HepG2 (cell line): ENCODE data around the gene ACSL5. TPM values are rescaled to one million over a fixed set of nuclear protein-coding genes. Genes with fewer than 3 reads are reported as not detected.
A peak's percentile ranks its signal among the peaks of the same experiment; 100 is the strongest.

Source experiments
- ADNP ChIP-seq: sonication (generic); formaldehyde crosslinking; IDR thresholded peaks from 2 replicates; pipeline ENCODE4 v1.4.0; 2020; ENCODE audit warnings: missing genetic modification reagents
- CHD2 ChIP-seq: IDR thresholded peaks from 2 replicates; pipeline ENCODE4 v1.6.1; 2011; ENCODE audit warnings: low read depth, low read length, improper control_type of control experiment
- CTCF ChIP-seq: sonication (generic); formaldehyde crosslinking; IDR thresholded peaks from 2 replicates; pipeline ENCODE4 v1.5.0; 2020; ENCODE audit warnings: mild to moderate bottlenecking, missing genetic modification reagents, moderate library complexity
- KDM5A ChIP-seq: fragments of 200-600 bp; sonication (generic); IDR thresholded peaks from 2 replicates; pipeline ENCODE4 v1.7.0; 2018; ENCODE audit warnings: antibody characterized with exemption, mild to moderate bottlenecking, low read length, borderline replicate concordance
- KLF12 ChIP-seq: sonication (generic); formaldehyde crosslinking; IDR thresholded peaks from 2 replicates; pipeline ENCODE4 v1.4.0; 2020; ENCODE audit warnings: missing genetic modification reagents, borderline replicate concordance
- NFE2 ChIP-seq: sonication (generic); formaldehyde crosslinking; IDR thresholded peaks from 2 replicates; pipeline ENCODE4 v1.4.0; 2020; ENCODE audit warnings: missing genetic modification reagents
- TIGD3 ChIP-seq: sonication (generic); formaldehyde crosslinking; IDR thresholded peaks from 2 replicates; pipeline ENCODE4 v1.5.1; 2020; ENCODE audit warnings: mild to moderate bottlenecking, missing genetic modification reagents, borderline replicate concordance
- ZNF121 ChIP-seq: sonication (generic); formaldehyde crosslinking; IDR thresholded peaks from 2 replicates; pipeline ENCODE4 v1.5.0; 2020; ENCODE audit warnings: mild to moderate bottlenecking, missing genetic modification reagents
- ZNF331 ChIP-seq: sonication (generic); formaldehyde crosslinking; IDR thresholded peaks from 2 replicates; pipeline ENCODE4 v1.4.0; 2020; ENCODE audit warnings: missing genetic modification reagents
- ZNF563 ChIP-seq: sonication (generic); formaldehyde crosslinking; IDR thresholded peaks from 2 replicates; pipeline ENCODE4 v1.8.0; 2022; ENCODE audit warnings: mild to moderate bottlenecking, moderate library complexity, missing genetic modification reagents
- ZNF609 ChIP-seq: sonication (generic); formaldehyde crosslinking; IDR thresholded peaks from 2 replicates; pipeline ENCODE4 v1.4.0; 2020; ENCODE audit warnings: mild to moderate bottlenecking, missing genetic modification reagents, borderline replicate concordance
- ZNF644 ChIP-seq: IDR thresholded peaks from 2 replicates; pipeline ENCODE4 v1.6.1; 2016; ENCODE audit warnings: low read depth
- ZNF674 ChIP-seq: sonication (generic); formaldehyde crosslinking; IDR thresholded peaks from 2 replicates; pipeline ENCODE4 v1.5.0; 2020; ENCODE audit warnings: low read depth, mild to moderate bottlenecking, missing genetic modification reagents
- ZNF687 ChIP-seq: sonication (generic); formaldehyde crosslinking; IDR thresholded peaks from 2 replicates; pipeline ENCODE4 v1.5.1; 2020; ENCODE audit warnings: mild to moderate bottlenecking, missing genetic modification reagents, moderate library complexity
- ZNF770 ChIP-seq: sonication (generic); formaldehyde crosslinking; IDR thresholded peaks from 2 replicates; pipeline ENCODE4 v1.5.0; 2020; ENCODE audit warnings: mild to moderate bottlenecking, missing genetic modification reagents
- polyA plus RNA-seq, 8 experiments: library from polyadenylated mRNA; depleted of rRNA in 3 of 8; stranded (reverse) in 7 of 8; unstranded in 1 of 8; fragments of >200 nt; fragmentation: Illumina TruSeq in 4 of 8; extraction: Trizol in 4 of 8; gene quantifications; 2 replicates each; pipeline versions ENCODE4 v1.2.1 to v1.2.3, GENCODE V29; 2011 to 2016; ENCODE audit warnings: low read depth in 4 of 8, missing spikeins in 1 of 8, mixed read lengths in 1 of 8; ENCODE audit not compliant: insufficient read depth in 1 of 8
- total RNA-seq, 5 experiments: library from RNA; depleted of rRNA; stranded (reverse); fragments of >200 nt; fragmentation: Illumina TruSeq; extraction: Trizol; gene quantifications; 2 replicates each; pipeline ENCODE4 v1.2.3, GENCODE V29; 2016; ENCODE audit warnings: low read depth in 1 of 5

The ACSL5 gene
- total and polyA plus RNA-seq, 2 of the 13 experiments (the other 11 are each of a cell fraction or from before 2014, with no cell fraction given): 56.4 to 82.5 TPM

GRCh38 chr10:112429654-112430230 is 55.8 kb downstream of the ACSL5 start (continued):
- TF ChIP-seq ZNF121 (CRISPR knock-in tag) (no peak), CHD2 (no peak), ZNF609 (CRISPR knock-in tag) (no peak), ZNF770 (CRISPR knock-in tag) (no peak), ZNF687 (CRISPR knock-in tag) (peak; percentile 37; the same call in 1 of the 2 replicates), ADNP (CRISPR knock-in tag) (no peak), ZNF674 (no peak), ZNF644 (CRISPR knock-in tag) (no peak), ZNF563 (CRISPR knock-in tag) (no peak), KLF12 (CRISPR knock-in tag) (no peak), CTCF (CRISPR knock-in tag) (no peak), TIGD3 (CRISPR knock-in tag) (no peak), ZNF331 (CRISPR knock-in tag) (no peak), KDM5A (no peak), NFE2 (CRISPR knock-in tag) (no peak)
